Esophagus squamous epithelium (tissue), 4 donors: Measurements from ENCODE around the gene GPC6.

ENCODE experiments used
- POLR2A ChIP-seq, 4 donors: fragments of 450-650 bp; IDR thresholded peaks; one replicate each; pipeline ENCODE4 v1.6.1; 2017; ENCODE audit warnings: antibody characterized with exemption in 4 of 4, mild to moderate bottlenecking in 4 of 4, moderate library complexity in 3 of 4
- TF ChIP-seq, protein P1 (sequence below), 6 experiments: fragments of 450-650 bp in 4 of 6; fragments of 200-600 bp in 2 of 6; sonication (generic) in 2 of 6; IDR thresholded peaks; one replicate each; pipeline ENCODE4 v1.5.1; 2016 to 2019; ENCODE audit warnings: antibody characterized with exemption in 6 of 6, mild to moderate bottlenecking in 4 of 6, moderate library complexity in 4 of 6

DNA sequence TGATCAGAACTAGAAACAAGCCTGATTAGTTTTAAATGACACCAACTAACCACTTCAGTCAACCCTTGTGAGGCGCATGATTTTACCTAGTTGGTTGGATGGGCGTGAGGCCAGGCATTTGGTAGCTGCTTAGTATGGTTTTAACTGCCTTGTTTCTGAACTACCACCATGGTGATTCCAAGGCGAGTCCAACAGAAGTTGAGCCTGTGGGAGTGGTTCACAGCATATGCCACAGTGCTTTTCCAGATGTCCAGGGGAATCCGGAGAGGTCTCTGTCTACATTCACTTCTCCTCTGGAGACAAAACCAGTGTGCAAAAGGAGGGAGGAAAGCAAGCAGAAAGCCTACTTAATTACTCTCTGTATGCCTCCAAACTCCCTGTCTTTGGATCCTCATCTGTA is 524.1 kb downstream of the GPC6 start:
- TF ChIP-seq, protein P1, sequence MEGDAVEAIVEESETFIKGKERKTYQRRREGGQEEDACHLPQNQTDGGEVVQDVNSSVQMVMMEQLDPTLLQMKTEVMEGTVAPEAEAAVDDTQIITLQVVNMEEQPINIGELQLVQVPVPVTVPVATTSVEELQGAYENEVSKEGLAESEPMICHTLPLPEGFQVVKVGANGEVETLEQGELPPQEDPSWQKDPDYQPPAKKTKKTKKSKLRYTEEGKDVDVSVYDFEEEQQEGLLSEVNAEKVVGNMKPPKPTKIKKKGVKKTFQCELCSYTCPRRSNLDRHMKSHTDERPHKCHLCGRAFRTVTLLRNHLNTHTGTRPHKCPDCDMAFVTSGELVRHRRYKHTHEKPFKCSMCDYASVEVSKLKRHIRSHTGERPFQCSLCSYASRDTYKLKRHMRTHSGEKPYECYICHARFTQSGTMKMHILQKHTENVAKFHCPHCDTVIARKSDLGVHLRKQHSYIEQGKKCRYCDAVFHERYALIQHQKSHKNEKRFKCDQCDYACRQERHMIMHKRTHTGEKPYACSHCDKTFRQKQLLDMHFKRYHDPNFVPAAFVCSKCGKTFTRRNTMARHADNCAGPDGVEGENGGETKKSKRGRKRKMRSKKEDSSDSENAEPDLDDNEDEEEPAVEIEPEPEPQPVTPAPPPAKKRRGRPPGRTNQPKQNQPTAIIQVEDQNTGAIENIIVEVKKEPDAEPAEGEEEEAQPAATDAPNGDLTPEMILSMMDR (IDR thresholded peaks at IDR 0.05): no peak
- TF ChIP-seq POLR2A (IDR thresholded peaks at IDR 0.05): no peak
